NCI-H1417 treated with DMSO at 0.1 percent for 48 hours (cell line): ENCODE data around the gene DUSP22.
A peak's percentile ranks its signal among the peaks of the same experiment; 100 is the strongest.
"Not testable (repeated sequence)": the region's sequence is repeated elsewhere in the genome, so short reads cannot be mapped to it uniquely, and the experiment has no call there.

Source experiments
- DNase-seq: peaks from one replicate; lab custom pipeline; 2025; lab: John Stamatoyannopoulos, UW

The DUSP22 gene, protein sequence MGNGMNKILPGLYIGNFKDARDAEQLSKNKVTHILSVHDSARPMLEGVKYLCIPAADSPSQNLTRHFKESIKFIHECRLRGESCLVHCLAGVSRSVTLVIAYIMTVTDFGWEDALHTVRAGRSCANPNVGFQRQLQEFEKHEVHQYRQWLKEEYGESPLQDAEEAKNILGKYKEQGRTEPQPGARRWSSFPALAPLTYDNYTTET

GRCh38 chr6:291697-292505 lies at the start of gene DUSP22:
Gene DUSP22 (plus strand): TSS chr6:292487. CDS start chr6:292540, 53 bp downstream.
- DNase-seq: no peak

- DNase-seq: no peak
These were observed 45.9 kb upstream of the DUSP22 start for GRCh38 chr6:246352-246751.

DNA sequence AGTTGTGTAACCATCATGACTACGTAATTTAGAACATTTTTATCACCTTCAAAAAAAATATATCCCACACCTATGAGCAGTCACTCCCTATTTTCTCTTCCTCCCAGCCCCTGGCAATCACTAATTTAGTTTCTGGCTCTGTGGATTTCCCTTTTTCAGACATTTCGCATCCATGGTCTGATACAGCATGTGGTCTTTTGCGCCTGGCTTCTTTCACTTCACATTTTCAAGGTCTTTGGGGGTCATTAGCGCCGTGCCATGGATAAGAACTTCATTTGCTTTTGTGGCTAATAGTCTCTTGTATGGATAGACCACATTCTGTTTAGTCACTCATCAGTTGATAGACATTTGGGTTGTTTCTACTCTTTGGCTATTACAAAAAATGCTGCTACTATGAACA lies 44.9 kb upstream of the DUSP22 start:
- DNase-seq: no peak

- not testable (repeated sequence) for DNase-seq
These were observed 44.2 kb upstream of the DUSP22 start for GRCh38 chr6:248046-248445.

- DNase-seq: no peak
These were observed 41.6 kb upstream of the DUSP22 start for GRCh38 chr6:250676-251075.

- no peak for DNase-seq
These were observed 40.4 kb upstream of the DUSP22 start for GRCh38 chr6:251920-252319.

DNA sequence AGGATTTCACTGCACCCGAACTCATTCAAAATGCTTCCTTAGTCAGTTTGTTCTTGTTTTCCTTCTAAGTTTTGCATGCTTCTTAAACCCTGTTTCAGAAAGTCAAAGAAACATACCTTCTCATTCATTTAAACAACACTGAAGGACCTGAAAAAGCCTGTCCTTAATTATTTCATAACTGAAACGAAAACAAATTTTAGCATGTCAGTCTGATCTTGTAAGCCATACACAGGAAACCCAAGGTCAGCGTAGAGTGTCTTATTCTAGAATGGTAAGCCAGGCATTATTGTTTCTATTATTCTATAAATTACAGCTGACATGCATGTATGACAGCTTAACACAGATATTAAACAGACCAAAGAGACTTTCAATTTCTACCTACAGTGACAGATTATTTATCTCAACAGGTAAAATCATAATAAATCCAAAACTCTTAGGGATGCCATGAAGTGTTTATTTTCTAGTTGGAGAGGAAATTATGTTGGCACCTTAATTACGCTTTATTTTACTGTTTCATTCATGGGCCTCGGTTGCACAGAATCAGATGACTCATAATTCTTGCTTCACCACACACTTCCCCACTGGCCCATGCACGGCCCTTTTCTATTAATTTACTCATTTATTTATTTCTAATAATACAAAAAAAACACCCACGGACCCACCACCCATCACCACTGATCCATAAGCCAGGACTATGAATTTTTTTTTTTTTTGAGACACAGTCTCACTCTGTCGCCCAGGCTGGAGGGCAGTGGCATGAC lies 39.3 kb upstream of the DUSP22 start:
- DNase-seq: peak; percentile 63

DNA sequence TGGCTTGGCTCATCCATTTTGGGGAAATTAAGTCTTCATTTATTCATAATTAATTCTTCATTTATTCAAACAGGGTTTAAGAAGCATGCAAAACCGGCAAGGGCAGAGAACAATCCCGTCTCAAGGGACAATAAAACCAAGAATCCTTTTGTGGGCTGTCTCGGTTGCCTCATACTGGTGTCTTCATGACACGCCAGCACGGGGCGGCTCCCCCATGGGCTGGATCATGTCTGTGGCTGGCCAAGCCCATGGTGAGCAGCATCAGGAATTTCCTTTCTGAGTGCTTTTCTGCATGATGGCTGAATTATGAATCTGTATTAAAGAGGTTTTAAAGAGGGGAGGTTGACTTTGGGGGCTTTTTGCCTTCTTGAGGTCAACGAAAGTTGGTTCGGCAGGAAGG lies 38.3 kb upstream of the DUSP22 start:
- no peak for DNase-seq

GRCh38 chr6:255041-255750 lies 37.1 kb upstream of the DUSP22 start:
- no peak for DNase-seq

DNA sequence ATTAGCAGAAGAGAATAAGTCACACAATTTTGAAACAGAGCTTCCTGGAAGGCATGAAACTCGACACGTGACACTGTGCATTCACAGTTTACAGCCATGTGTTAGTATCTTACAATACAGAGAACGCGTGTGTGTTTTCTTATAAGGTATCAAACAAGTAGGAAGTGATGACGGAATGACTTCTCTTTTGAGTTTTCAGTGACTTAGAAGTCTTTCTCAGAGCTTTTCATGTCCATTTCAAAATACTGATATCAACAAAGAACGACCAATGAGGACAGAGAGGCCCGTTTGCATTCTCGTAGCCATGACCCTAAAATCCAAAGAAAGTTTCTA lies 36.6 kb upstream of the DUSP22 start:
- no peak for DNase-seq

- no peak for DNase-seq
These were observed 36.1 kb upstream of the DUSP22 start for GRCh38 chr6:256169-256568.

- DNase-seq: no peak
These were observed 35.1 kb upstream of the DUSP22 start for GRCh38 chr6:257031-257725.

DNA sequence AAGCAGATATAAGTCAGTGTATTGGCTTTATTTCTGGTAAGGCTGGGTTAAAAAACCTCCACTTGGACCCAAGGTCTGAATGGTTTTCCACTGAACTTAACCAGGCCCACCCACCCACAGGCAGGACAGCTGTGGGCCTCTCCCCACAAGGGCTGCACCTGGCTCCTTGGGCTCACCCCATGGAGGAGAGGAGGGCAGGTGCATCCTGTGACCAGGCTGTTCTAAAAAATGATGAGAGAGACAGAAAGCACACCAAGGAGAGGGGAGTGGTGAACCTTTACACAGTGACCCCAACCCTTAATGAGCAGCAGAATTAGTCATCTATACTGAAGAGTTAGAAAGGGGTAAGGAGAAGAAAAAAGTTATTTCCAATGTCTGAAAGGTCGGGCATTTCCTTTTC lies 34.5 kb upstream of the DUSP22 start:
- no peak for DNase-seq

DNA sequence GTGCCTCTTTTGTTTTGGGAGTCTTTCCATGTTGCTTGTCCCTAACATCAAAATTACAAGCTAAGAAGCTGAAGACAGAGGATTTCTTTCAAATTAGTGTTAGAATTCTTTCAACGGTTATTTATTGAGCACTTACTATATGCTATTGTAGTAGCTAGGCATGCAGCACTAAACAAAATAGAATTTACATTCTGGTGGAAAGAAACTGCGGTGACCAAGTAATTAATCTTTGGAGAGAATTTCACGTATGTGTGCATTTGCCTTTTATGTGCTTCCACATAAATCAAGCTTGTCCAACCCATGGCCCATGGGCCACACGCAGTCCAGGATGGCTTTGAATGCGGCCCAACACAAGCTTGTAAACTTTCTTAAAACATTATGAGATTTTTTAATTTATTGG lies 33.0 kb upstream of the DUSP22 start:
- no peak for DNase-seq

- DNase-seq: no peak
These were observed 32.3 kb upstream of the DUSP22 start for GRCh38 chr6:259901-260508.

- no peak for DNase-seq
These were observed 27.7 kb upstream of the DUSP22 start for GRCh38 chr6:264626-265025.

DNA sequence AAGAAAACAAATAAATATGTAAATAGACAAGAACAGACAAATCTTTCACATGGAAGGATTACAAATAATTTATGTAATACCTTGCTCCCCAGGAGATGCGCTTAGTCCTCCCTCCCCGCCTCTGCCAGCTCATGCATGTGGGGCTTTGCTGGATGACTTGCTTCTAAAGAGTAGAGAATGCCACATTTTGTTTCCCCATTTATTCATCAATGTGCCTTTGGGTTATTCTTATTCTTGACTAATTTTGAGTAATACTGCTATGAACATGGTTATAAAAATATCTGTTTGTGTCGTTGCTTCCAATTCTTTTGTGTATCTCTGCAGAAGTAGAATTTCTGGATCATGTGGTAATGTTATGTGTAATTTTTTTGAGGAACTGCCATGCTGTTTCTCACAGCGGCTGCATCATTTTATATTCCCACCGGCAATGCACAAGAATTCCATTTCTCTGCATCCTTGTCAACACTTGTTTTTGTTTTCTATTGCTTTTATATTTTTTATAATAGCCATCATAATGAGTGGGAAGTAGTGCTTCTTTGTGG lies 23.8 kb upstream of the DUSP22 start:
- no peak for DNase-seq

GRCh38 chr6:273551-274058 lies 18.7 kb upstream of the DUSP22 start:
- no peak for DNase-seq

- DNase-seq: no peak
These were observed 14.5 kb upstream of the DUSP22 start for GRCh38 chr6:277746-278145.

- no peak for DNase-seq
These were observed 13.8 kb upstream of the DUSP22 start for GRCh38 chr6:278494-278893.
